GM18508 (cell line): Measurements from ENCODE around the gene RPP30.

Experiments
- ATAC-seq: cut with Tn5 transposase; IDR thresholded peaks from one replicate; pipeline ENCODE4 v1.9.1; 2021; ENCODE audit warnings: moderate number of reproducible peaks; ENCODE audit not compliant: insufficient read depth, unreplicated experiment

RPP30 gene

DNA sequence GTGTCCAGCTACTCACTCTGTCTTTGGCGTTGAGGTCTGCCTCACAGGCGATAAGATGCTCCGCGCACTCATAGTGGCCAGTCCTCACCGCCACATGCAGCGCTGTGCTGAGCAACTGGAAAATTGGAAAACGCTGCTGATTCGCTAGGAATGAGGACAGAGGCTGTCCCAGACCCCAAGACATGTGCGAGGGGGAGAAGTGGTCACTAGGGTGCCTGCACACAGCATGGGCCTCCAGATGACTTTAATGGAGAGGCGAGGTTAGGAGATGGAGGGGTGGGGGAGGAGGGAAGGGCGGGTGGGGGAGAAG is 43.9 kb downstream of the RPP30 start:
- ATAC-seq = no peak

DNA sequence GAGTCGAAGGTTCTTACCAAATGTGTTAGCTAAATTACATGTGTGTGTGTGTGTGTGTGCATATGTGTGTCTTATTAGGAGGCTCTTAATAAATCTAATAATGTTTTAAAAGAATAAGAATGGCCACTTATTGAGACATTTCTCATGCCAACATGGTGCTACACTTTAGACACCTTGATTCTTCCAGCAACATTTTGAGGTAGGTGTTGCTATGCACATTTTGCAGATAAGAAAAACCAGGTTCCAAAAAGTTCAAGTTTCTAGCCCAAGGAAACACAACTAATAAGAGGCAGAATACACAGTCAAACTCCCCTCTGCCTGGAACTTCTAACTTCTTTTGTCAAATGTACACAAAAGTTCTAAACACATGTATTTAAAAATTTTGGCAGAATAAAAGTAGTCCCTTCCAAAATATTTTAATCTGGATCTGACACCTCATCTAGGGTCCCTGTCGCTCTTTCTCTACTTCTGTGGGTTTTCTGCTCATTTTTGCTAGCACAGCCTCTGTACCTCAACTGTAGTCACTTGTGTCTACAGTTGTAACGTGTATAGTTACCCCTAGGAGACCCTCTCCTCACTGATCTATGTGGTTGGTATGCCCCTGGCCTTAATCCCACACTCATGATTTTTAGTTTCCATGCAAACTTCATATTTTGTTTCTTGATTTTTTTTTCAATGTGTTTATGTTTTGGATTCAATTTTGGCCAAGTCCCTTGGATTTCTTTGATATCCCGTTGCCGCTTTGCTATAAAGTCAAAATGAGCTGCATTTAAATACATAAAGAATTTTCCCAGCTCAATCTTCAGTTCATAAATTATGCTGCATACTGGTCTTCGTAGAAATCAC is 44.8 kb downstream of the RPP30 start:
- ATAC-seq = no peak

DNA sequence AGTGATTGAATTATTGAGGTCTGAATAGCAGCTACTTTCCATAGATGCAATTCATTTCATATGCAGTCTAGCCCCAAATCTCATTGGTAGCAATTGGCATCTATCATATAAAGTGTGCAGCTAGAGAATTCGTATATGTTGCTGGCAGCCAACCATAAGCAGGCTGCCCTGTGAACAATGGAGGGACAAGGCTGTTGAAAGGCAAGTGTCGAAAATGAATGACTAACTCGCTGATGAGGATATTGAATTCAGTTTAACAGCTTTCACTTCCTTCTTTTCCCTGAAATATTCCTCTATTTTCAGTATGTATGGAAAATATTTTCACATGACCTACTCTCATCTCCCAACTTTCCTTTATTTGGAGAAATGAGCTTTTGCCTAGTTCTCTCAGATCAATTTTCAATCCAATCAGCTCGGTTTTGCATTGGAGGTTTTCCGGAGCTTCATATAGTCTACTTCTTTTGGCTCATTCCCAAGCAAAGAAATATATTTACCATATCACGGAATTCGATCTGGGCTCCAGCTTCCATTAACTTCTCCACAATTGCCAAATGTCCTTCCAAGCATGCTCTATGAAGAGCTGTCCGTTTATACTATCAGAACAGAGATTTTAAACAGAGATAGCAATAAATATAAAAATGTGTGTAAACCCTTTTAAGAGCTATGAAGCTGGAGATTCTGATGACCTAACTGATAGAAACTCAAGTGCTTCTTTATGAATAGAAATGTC is 45.6 kb downstream of the RPP30 start:
- no peak for ATAC-seq

DNA sequence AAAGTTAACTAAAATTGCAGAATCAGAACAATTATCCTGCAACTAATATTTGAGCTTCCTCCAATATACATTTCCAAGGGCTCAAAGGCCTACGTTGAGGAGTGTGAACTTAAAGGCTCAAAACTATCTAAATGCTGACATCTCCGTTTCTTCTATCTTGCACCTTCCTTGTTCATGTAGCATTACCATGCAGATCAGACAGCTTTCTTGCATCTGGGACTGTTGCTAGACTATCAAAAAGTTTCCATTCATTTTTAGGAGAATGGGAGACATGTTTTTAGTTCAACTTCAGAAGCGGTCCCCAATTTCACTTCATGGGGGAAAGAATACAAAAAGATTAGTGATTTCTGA is 46.2 kb downstream of the RPP30 start:
- ATAC-seq = no peak

DNA sequence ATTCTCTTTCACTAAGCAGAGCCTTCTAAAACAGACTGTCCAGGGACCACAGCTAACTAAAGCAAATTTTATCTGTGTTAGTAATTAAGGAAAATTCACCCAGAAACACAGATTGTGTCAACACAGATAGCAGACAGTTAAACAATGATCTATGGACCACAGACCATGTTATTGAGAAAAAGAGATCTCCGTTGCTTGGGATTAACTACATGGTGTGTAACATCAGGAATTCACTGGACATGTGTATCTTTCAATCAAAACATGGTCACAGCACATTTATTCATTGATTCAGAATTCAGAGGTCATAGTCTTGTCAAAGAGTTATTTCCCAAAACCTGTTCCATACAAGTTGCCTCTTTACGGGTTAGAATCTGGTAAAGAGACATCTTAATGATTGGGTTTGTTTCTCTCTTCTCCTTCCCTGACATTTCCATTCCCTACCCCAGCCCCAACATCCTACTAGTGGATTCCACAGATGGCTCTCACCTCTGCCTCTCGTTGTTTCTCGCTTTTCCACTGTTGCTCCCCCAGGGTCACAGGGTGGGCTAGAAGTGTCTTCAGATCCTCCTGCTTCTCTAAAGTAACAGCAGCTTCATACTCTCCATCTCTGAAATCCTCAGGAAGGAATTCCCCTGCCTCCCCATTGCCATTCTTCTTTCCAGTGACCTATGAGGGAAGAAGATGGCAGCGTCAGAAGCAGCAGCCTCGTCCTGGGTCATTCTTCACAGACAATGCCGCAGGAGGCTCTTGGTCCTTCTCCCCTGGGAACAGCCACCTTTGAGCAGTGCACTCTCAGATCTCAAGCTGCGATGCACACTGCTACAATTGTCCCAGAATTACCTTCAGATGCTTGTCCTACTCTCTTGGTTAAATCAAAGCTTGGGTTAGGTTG is 48.2 kb downstream of the RPP30 start:
- no peak for ATAC-seq

DNA sequence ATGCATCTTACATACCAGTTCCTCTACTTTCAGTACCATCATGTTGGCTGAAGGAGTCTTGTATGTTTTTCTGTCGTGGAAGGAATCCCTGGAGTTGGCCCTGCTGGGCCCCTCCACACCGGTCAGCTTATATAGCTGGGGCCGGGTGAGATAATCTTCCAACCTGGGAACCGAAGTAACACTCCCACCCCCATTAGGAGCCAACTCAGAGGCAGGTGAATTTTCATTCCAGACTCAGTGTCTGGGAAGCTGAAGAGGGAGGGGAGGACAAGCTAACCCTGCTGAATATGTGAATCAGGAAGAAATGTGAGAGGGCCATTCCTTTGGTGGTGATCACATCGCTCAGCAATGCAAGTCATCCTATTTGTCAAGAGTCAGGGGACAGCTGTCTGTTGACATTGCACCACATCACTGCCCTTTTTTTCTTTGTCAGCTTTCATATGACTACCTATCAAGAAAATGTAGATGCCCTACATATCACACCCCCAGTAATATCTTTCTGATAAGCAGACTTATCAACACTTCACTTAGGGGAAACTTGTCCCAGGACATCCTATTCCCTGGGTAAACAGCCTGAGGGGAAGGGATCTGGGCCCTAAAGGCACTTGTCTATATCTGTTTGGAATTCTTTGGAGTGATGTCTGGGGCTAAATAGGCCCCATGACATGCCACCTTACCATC is 49.4 kb downstream of the RPP30 start, which contains the start of gene ANKRD1:
Gene ANKRD1 (minus strand): TSS at position 102 of the 681 bp plus-strand sequence. CDS start 60 bp downstream, at position 42.
- ATAC-seq = no peak

DNA sequence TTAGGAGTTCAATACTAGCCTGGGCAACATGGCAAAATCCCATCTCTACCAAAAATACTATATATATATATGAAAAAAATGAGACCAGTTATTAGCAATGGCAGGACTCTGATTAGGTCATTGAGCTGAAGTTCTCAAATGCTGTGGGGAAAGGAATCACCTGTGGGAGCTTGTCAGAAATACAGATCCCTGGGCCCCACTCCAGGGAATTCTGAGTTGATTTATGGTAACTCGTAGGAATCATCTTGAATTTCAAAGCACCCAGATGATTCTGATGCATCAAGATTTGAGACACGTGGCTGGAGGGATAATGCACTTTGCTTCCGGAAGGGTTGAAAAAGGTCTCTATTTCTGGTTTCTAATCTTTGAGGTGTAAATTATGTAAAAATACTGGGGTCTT is 50.1 kb downstream of the RPP30 start:
- no peak for ATAC-seq

DNA sequence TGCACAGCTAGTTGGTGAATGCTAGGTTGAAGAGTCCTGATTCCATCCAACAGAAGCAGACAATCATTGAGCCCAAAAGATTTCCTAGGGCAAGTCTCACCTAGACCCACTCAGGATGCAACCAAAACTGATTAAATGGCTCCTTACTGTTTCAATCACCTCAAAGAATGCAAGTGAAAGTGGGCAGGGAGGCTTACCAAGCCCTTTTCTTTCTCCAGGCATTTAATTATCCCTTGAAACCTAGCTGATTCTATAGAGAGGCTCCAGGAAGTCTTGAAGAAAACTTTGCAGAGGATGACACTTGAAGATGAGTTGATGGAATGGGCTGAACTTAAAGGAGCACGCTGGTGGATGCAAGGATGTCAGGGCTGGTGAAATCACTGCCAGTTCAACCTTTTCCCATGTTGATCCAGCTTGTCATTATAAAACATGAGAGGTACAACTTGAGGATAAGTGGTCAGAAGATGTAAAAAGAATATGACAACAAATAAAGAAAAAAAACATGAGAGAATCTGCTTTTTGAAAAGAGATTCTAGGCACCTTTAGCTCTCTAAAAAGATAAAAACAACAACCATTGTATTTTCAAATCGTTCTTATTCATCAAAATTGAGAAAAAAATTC is 51.4 kb downstream of the RPP30 start:
- ATAC-seq = no peak

DNA sequence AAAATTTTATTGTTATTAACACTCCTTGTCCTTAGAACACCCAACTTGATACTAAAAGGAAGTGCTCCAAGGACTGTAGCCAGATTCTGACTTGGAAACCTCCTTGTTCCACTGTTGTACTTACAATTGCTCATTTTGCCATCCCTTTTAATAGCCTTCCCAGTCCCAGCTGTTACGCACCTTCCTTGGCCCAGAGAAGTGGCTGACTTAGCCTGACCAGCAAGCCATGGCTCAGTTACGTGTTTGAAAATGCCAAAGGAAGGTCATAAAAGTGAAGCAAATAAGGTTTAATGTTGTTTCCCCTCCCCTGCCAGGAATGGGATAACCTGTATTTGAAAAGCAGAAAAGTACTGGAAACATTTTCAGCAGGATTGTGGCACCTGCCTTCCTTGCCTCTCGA is 52.8 kb downstream of the RPP30 start:
- no peak for ATAC-seq

DNA sequence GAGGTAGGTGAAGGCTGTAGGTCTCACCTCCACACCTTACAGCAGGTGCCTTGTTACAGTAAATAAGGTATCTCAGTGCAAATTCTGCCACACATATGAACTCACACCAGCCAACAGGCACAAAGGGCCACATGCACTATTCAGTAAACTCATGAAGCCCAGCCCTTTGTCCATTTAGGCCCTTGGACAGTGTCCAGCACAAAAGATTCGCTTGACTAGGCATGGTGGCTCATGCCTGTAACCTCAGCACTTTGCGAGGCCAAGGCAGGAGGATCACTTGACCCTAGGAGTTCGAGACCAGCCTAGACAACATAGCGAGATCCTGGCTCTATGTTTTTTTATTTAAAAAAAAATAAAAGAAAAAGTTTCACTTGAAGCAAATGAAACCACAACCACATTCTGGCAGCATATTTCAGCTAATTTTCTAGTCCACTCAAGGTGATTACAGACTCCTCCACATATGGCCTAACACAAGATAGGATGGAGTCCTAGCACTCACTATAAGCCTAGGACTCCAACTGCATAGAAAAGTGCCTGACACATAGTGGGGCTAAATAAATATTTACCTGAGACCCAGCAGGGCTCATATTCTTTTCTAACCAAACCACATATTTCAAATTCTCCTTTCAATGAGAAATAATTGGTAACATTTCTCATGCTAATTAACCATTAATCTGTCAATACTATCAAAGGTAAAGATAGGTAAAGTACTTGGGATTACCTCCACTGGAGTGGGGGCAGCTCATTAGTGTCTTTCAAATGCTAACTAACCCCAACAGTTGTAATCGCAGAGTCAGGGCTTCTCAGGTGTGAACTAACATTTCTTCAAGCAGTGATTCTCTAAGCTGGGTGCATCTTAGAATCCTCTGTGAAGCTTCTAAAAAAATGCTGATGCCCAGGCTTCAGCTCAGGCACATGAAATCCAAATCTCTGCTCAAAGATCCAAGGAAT is 53.6 kb downstream of the RPP30 start:
- ATAC-seq = no peak

DNA sequence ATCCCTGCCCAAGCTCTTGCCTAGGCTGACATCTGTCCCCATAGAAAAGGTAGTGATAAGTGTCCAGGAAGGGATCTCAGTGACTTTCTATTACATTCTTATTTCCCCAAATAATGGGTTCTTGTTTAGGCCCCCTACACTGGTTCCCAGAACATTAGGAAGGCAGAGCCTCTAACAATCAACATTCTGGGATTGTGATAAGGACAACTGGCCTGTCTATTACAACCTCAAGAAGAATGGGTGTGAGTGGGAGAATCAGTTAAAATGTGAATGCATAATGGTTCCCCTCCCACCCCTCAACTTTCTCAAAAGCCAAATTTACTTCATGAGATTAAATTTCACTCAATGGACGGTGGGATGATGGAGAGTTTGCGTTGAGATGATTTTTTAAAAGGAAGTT is 55.5 kb downstream of the RPP30 start:
- no peak for ATAC-seq

DNA sequence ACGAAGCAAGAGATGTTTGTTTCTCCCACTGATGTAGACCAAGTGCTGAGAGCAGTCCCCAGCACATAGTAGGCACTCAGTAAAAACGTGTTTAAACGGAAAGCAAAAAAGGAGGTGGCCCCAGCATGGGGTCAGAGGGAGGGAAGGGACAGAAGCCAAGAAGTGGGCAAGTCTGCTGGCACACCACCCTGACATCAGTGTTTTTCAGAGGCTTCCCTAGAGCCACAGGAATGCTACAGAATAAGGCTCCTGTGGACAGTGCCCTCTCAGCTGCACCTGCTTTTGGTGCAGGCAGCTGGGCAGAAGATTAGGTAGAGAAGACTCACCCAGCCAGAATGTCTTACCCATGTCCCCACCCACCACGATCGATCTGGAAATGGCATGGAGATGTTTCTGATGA is 57.4 kb downstream of the RPP30 start:
- ATAC-seq = no peak

DNA sequence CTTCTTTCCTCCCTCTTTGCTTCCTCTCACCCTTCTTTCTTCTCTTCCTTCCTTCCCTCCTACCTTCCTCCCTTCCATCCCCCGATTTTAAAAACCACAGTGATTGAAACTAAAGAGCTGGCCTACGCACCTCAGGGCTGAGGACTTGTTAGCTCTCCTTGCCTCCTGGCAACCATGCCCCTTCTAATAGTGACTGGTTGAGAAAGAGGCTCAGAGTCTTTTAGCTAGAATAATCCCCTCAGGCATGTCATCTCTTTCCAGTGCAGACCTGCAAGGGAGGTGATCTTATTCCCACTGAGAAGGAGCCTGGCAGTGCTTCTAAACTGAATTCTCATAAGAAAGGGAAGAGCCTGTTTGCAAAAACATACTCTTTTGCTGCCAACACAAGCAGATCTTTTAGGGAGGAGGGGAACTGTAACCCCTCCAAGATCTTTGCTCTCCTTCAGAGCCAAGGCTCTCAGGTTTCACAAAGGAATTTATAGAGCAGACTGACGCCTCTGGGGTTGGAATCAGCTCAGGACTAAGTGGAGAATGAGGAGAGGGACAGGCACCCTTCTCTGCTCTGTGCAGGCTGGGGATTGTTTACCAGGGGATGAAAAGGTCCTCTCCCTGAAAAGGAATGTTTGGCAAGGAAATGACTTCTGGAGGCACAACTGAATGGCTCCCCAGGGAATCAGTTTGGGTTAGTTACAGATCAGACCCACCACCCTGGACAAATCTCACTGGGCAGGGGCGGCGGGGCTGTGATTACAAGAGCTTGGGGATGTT is 58.5 kb downstream of the RPP30 start:
- no peak for ATAC-seq

DNA sequence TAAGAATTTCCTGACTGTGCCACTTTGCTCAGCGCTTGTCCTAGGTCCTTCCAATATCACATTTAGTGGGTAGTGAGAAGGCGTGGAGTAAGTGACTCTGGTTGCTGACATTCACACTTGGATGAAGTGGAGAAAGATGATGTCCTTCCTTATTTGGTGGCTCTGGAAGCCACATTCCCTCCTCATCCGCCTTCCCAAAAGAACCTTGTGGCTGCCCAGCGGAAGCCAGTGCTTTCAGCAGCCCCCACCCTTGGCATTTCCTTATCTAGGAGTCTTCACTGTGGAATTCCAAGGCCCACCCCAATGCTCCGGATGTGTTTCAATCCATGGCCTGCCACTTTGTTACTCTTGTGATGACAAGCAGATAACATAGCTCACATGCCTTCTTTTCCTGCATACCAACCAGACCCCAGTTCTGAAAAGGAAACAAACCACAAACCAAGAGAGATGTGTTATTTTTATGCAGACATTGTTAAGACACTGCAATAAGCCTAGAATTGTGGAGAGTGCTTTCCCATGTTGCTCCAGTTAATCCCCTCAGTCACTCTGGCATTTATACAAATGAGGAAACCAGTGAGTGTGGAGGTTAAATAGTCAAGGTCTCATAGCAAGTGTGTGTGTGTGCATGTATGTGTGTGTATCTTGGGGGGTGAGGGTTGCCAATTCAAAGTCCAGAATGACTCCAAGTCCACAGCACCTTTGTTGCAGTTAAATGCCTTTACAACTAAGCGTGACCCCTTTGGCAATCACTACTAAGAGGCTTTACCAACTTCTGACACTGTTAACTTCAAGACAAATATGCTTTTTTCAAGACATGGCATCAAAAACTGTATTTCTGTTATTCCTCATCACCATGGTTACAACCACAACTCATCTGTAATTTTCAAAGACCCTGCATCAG is 59.4 kb downstream of the RPP30 start:
- ATAC-seq = no peak

DNA sequence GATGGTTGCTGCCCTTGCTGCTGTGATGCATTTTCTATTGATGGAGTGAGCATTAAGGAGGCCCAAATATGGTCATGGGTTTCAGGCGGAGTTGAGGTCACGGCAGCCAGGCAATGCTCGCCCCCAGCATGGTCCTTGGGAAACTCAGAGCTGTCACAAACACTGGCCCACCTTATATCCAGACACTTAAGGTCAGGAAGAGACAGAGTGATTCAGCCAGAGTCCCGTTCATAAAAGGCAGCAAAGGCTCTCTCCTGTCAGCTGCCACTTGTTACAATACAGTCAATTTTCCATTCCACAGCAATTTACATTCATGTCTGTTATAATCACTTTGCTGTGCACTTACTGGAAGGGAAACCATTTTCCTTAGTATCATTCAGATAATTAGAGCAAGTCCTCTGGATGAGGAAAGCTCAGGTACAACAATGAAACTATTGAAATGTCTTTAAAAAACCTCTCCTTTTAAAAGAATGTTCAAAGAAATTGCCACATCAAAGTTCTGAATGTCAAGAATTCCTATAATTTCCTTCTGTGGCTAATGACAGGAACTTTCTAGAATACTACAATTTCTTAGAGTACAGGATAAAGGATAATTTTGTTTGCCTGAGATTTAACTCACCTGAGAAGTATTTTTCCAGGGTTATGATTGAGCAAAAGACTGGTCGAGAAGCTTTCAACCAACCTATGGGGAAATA is 64.0 kb downstream of the RPP30 start:
- no peak for ATAC-seq

DNA sequence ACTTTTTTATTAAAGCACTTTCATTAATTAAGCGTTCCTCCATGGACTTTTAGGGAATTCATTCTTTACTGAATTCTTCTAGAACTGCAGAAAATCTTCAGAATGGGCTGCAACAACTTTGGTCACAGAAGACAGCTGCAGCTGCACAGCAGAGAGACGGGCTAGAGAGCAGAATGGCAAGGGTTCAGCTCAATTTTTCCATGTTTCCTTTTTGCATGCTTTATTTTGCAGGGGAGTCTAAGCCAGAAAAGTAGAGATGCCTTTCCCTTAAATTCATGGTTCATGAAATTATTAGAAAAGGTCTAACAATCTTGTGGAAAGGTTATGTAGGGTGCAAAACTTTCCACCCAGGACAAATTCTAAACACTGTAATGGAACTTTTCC is 64.5 kb downstream of the RPP30 start:
- no peak for ATAC-seq
